Endodermal cell (in vitro differentiated cells): ENCODE results near the gene PSMD2. TPM values are rescaled to one million over a fixed set of nuclear protein-coding genes. Genes with fewer than 3 reads are reported as not detected.

Source experiments
- DNase-seq: peaks from one replicate; pipeline ENCODE4 v3.0.0-alpha.2; 2017
- H3K27ac ChIP-seq: 2 replicates; pipeline ENCODE4 v1.5.1; 2013; ENCODE audit warnings: mild to moderate bottlenecking, low read depth, low read length, moderate library complexity
- H3K27me3 ChIP-seq: 2 replicates; pipeline ENCODE4 v1.6.1; 2013; ENCODE audit warnings: mild to moderate bottlenecking, low read length, moderate library complexity; ENCODE audit not compliant: insufficient read depth, control insufficient read depth, poor library complexity, severe bottlenecking
- H3K36me3 ChIP-seq: 2 replicates; pipeline ENCODE4 v1.7.0; 2013; ENCODE audit warnings: mild to moderate bottlenecking, low read length, moderate library complexity; ENCODE audit not compliant: control insufficient read depth, insufficient read depth
- H3K4me1 ChIP-seq: one replicate; pipeline ENCODE4 v1.7.0; 2013; ENCODE audit warnings: low read length; ENCODE audit not compliant: control insufficient read depth, insufficient read depth
- H3K4me3 ChIP-seq: 2 replicates; pipeline ENCODE4 v1.5.1; 2013; ENCODE audit warnings: mild to moderate bottlenecking, low read length, moderate library complexity
- H3K9ac ChIP-seq: 2 replicates; pipeline ENCODE4 v1.6.1; 2013; ENCODE audit warnings: mild to moderate bottlenecking, low read length, moderate library complexity; ENCODE audit not compliant: poor library complexity, severe bottlenecking; ENCODE audit errors: extremely low read depth
- H3K9me3 ChIP-seq: 2 replicates; pipeline ENCODE4 v1.6.1; 2013; ENCODE audit warnings: mild to moderate bottlenecking, low read length, moderate library complexity; ENCODE audit not compliant: control insufficient read depth
- H3K27ac Mint-ChIP-seq: 2 replicates; pipeline ENCODE4 v1.8.0; 2020; ENCODE audit warnings: mixed read lengths
- H3K27me3 Mint-ChIP-seq: 2 replicates; pipeline ENCODE4 v1.8.0; 2021; ENCODE audit warnings: mild to moderate bottlenecking, mixed read lengths; ENCODE audit not compliant: insufficient read depth
- H3K36me3 Mint-ChIP-seq: 2 replicates; pipeline ENCODE4 v1.8.0; 2020; ENCODE audit warnings: low read depth, mixed read lengths
- H3K4me1 Mint-ChIP-seq: 2 replicates; pipeline ENCODE4 v1.8.0; 2020; ENCODE audit warnings: mixed read lengths
- H3K4me3 Mint-ChIP-seq: 2 replicates; pipeline ENCODE4 v1.8.0; 2020; ENCODE audit warnings: mild to moderate bottlenecking, moderate library complexity, mixed read lengths
- H3K9me3 Mint-ChIP-seq: 2 replicates; pipeline ENCODE4 v1.8.0; 2020; ENCODE audit warnings: mild to moderate bottlenecking, mixed read lengths
- WGBS, 2 experiments: methylation state at CpG; one replicate each; pipeline versions ENCODE4 v1.1.5 to v1.1.7; 2013; ENCODE audit warnings: missing lambda C conversion rate in 2 of 2, mixed read lengths in 1 of 2; ENCODE audit not compliant: insufficient coverage in 1 of 2, insufficient read length in 1 of 2; 5-methylcytosine and 5-hydroxymethylcytosine counted together
- total RNA-seq, 2 donors: library from RNA; stranded (reverse); fragmentation: NEBNext Ultra II Directional in 1 of 2; extraction: Animal tissue kit (Norgen Biotek cat#: 25700) in 1 of 2; gene quantifications; 2 replicates in 1 of 2; 3 replicates in 1 of 2; pipeline ENCODE4 v1.2.1, GENCODE V29; 2021
- TF ChIP-seq, protein P1 (sequence below): fragments of 200-600 bp; sonication (generic); conservative IDR thresholded peaks from 2 replicates; pipeline ENCODE4 v1.5.0; 2021; ENCODE audit warnings: antibody characterized with exemption, mild to moderate bottlenecking

PSMD2 gene
- total RNA-seq, 2 donors from 2014 or later = 332 TPM

DNA sequence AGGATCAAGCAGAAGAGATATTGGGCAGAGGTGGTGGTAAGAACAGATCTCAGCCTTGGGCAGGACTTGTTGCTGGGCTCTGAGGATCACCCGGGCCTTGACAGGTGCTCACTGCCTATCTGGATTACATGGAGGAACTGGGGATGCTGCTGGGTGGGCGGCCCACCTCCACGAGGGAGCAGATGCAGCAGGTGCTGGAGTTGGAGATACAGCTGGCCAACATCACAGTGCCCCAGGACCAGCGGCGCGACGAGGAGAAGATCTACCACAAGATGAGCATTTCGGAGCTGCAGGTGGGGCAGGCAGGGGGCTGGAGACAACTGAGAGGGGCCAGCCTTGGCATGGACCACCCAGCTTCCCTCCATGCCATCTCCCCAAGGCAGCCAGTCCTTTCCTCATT, 15.4 kb upstream of the PSMD2 start:
- Mint-ChIP-seq H3K27me3 (peaks cover 37% of the 10 kb centered on the region), H3K27ac (no peak overlapping the region), H3K36me3 (no peaks in the 10 kb centered on the region), H3K9me3 (no peaks in the 10 kb centered on the region), H3K4me1 (no peaks in the 10 kb centered on the region), H3K4me3 (no peak overlapping the region)
- peaks cover 30% of the 10 kb centered on the region for H3K27me3 ChIP-seq
- DNase-seq = no peak
- no peaks in the 10 kb centered on the region for H3K36me3 ChIP-seq
- H3K4me1 ChIP-seq = no peaks in the 10 kb centered on the region
- WGBS, 2 experiments = 94 to 95% methylated on average over 8 of the region's 8 CpGs
- TF ChIP-seq, protein P1, sequence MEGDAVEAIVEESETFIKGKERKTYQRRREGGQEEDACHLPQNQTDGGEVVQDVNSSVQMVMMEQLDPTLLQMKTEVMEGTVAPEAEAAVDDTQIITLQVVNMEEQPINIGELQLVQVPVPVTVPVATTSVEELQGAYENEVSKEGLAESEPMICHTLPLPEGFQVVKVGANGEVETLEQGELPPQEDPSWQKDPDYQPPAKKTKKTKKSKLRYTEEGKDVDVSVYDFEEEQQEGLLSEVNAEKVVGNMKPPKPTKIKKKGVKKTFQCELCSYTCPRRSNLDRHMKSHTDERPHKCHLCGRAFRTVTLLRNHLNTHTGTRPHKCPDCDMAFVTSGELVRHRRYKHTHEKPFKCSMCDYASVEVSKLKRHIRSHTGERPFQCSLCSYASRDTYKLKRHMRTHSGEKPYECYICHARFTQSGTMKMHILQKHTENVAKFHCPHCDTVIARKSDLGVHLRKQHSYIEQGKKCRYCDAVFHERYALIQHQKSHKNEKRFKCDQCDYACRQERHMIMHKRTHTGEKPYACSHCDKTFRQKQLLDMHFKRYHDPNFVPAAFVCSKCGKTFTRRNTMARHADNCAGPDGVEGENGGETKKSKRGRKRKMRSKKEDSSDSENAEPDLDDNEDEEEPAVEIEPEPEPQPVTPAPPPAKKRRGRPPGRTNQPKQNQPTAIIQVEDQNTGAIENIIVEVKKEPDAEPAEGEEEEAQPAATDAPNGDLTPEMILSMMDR = no peak
- no peak overlapping the region for H3K9ac ChIP-seq
- no peak overlapping the region for H3K4me3 ChIP-seq
- no peak overlapping the region for H3K27ac ChIP-seq
- H3K9me3 ChIP-seq = no peaks in the 10 kb centered on the region

DNA sequence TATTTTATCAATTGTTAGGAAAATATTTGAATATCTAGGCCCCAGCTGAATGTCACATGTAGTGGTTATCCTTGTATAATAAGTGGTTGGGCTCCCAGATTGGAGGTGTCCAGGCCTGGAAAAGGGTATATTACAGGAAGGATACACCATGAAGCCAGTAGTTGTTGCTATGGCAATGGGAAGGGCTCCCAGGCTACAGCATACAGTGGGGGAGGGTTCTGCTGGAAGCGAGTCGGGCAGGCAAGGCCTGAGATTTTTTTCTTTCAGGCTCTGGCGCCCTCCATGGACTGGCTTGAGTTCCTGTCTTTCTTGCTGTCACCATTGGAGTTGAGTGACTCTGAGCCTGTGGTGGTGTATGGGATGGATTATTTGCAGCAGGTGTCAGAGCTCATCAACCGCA, 14.3 kb upstream of the PSMD2 start:
- Mint-ChIP-seq H3K36me3 (no peaks in the 10 kb centered on the region), H3K9me3 (no peaks in the 10 kb centered on the region), H3K4me3 (no peak overlapping the region), H3K27ac (no peak overlapping the region), H3K27me3 (peaks cover 30% of the 10 kb centered on the region), H3K4me1 (no peaks in the 10 kb centered on the region)
- Histone ChIP-seq H3K4me1 (no peaks in the 10 kb centered on the region), H3K4me3 (no peak overlapping the region), H3K36me3 (no peaks in the 10 kb centered on the region), H3K27ac (no peak overlapping the region), H3K27me3 (peaks cover 23% of the 10 kb centered on the region), H3K9ac (no peak overlapping the region), H3K9me3 (no peaks in the 10 kb centered on the region)
- peak; percentile 91 for DNase-seq
- TF ChIP-seq, protein P1 = peak; percentile 79
- 5 to 10% methylated on average over 3 to 4 of the region's 4 CpGs for WGBS, 2 experiments

DNA sequence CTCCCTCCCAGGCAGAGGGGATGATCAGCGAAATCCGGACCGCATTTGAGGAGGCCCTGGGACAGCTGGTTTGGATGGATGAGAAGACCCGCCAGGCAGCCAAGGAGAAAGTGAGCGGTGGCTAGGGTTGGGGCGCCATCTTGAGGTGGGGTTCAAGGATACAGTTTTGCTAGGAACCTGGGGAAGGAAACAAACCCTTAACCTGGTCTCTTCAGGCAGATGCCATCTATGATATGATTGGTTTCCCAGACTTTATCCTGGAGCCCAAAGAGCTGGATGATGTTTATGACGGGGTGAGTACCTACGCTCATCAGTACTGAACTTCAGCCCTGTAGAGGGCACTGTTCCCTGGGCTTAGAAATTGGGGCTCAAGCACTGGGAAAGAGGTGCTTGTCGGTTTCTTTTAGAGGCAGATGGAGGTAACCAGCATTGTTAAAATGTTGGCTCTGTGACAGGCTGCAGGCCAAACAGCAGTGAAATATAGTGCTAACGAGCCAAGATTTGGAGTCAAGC, 9.6 kb upstream of the PSMD2 start:
- Mint-ChIP-seq H3K4me1 (no peaks in the 10 kb centered on the region), H3K27me3 (peaks cover 21% of the 10 kb centered on the region), H3K27ac (no peak overlapping the region), H3K4me3 (no peak overlapping the region), H3K9me3 (no peaks in the 10 kb centered on the region), H3K36me3 (no peaks in the 10 kb centered on the region)
- TF ChIP-seq, protein P1 = peak; percentile 83
- peaks cover 17% of the 10 kb centered on the region for H3K27me3 ChIP-seq
- peak; percentile 94 for DNase-seq
- no peak overlapping the region for H3K4me3 ChIP-seq
- no peak overlapping the region for H3K9ac ChIP-seq
- H3K4me1 ChIP-seq = no peaks in the 10 kb centered on the region
- H3K9me3 ChIP-seq = no peaks in the 10 kb centered on the region
- H3K36me3 ChIP-seq = no peaks in the 10 kb centered on the region
- 33 to 42% methylated on average over 4 to 10 of the region's 10 CpGs for WGBS, 2 experiments
- no peak overlapping the region for H3K27ac ChIP-seq
